NCI-H446 treated with DMSO at 0.1 percent for 48 hours (cell line): ENCODE results near the gene CCNK.

ENCODE experiments used
- DNase-seq: peaks from one replicate; lab custom pipeline; 2025; lab: John Stamatoyannopoulos, UW

Gene CCNK

DNA sequence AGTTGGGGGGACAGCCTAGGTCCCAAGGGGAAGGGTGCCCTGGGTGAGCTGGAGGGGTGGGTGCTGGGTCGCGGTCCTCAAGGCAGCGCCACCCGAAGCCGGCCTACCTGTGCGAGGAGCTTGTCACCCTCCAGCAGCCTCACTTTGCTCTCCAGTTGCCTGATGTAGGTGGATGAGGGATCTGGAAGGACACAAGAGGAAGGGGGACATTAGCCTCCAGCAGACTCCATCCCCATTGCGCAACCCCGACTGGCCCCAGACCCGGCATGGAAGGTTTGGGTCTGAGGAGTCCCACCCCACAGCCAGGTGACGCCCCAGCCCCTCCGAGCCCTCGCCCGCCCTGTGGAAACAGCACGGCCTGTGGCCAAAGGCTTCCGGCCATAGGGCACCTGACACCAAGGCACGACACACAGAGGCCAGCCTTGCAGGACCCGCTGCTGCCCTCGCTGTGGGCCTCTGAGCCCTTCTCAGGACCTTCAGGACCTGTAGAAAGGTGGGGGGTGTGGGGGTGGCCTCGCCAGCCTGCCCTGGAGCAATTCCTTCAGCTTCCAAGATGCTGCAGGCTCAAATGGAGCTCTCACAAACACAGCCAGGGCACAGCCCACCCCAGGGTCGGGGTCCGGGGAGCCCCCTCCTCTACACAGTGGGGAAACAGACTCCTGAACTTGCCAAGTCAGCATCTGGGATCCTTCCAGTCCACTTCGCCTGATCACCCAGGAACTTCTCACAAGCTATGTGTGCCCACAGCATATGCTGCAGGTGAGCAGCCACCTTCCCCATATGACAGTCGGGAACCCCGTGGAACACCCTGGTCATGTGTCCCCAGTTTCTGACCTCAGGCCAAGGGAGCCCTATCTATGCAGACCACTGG lies 54.9 kb downstream of the CCNK start:
- DNase-seq: no peak

DNA sequence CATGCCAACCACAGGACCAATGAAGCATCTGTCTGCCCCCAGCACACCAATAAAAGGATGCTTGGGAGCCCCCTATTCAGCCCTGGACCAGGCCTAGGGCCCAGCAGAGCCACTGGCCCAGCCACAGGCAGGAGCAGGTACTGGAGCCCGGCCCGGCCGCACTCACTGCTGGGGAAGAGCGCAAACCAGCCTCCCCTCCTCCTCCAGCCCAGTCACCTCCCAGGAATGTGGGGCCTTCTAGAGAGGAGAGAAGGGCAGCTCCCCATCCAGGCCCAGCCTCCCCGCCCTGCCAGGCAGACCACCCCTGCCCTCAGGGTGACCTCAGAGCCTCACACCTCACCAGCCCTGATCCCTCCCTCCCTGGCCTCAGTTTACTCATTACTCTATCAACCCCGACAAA lies 56.2 kb downstream of the CCNK start:
- DNase-seq: no peak

GRCh38 chr14:99538275-99538674 lies 57.1 kb downstream of the CCNK start:
- DNase-seq: no peak

DNA sequence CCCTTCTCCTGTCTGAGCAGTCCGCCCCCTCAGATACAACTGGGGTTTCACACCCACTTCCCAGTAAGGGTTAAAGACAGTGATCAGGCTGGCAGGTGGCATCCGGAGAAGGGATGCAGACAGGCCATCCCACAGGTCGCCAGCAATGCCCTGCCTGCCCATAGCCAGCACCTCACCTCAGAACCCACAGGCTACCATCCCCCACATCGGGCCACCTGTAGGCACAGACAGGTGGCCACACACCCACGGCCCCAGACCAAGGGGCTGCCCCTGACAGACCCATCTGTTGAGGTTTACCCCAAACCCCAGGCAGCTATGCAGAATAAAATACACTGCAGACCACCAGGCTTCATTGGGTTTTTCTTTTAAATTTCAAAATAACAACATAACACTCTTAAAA lies 57.5 kb downstream of the CCNK start:
- DNase-seq: no peak

DNA sequence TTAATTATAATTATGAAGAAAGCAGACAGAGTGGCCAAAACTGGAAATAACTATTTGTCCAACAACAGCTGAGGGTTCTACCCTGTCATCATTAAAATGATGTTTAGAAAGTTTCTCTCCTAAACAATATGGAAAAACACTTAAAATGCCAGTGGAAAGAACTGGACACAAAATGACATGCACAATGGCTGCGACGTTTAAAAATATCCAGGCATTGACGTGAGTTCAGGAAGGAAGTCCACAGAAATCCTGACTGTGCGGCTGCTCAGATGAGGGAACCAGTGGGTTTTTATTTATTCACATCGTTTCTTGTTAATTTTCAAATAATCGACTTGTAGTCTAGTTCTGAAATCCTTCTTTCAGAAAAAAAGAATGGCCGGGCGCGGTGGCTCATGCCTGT lies 58.3 kb downstream of the CCNK start:
- no peak for DNase-seq

DNA sequence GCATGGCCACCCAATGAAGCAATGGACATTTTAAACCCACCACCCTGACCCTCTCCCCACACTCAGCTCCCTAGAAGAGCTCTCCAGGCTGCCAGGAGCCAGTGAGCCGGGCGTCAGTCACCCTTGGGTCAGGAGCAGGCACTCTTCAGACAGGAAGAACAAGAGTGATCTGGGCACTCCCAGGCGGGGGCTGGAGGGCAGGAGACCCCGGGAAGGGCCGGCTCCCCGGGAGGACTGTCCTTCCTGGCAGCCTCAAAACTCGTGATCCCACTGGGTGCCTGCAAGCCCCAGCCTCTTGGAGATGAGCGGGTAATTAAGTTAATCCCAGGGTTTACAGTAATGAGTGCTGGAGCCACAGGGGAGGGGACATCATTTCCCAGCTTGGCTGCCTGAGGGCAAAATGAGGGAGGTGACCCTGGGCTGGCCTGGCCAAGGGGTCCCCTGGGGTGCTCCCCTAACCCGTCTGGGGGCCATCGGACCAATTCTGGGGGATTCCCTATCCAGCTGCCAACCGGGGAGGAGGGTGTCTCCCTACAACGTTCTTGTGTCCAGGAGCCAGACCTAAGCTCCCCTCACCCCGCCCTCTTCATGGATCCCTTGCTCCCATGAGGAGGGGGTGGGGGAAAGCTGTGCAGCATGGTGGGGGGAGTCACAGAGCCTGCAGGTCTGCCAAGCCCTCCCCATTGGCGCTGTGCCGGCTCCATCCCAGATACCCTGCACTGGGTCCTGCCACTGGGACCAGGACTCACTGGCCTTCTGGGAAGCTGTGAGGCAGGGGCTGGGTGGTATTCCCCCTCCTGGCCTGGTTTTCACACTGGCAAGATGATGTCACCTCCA lies 59.2 kb downstream of the CCNK start:
- no peak for DNase-seq

GRCh38 chr14:99541211-99541610 lies 60.0 kb downstream of the CCNK start:
- no peak for DNase-seq

- no peak for DNase-seq
These were observed 60.7 kb downstream of the CCNK start for GRCh38 chr14:99541677-99542470.

DNA sequence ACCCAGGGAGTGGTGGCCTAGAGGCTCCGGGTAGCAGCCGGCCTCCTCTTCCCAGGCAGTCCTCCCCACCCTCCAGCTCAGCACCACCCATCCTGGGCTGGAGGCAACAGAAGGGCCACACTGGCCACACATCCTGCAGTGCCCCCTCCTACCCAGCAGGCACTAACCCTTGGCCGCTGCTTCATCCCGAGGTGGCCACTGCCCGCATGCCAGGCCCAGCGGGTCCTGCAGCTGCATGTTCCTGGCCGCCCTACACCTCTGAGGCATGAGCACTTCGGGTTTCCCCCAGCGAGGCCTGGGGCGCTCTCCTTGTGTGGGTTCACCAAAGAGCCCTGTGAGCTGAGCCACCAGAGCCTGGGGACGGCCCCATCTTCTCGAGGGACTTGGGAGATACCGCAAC lies 61.4 kb downstream of the CCNK start:
- DNase-seq: no peak

DNA sequence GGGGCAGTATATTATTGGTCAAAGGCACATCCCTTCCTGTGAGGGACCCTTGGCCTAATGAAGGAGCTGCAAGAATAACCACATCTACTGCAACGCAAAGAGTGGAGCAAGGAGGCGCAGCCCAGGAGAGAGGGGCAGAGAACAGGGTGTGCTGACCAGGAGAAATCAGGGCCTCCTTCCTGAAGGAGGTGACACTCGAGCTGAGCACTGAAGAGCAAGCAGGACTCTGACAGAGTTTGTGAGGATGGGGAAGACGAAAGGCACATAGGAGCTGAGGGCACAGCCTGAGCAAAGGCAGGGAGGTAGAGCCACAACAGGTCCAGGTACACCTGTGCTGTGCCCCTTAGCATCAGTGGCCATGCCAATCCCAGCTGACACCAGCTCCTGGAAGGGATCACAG lies 62.2 kb downstream of the CCNK start:
- DNase-seq: no peak

DNA sequence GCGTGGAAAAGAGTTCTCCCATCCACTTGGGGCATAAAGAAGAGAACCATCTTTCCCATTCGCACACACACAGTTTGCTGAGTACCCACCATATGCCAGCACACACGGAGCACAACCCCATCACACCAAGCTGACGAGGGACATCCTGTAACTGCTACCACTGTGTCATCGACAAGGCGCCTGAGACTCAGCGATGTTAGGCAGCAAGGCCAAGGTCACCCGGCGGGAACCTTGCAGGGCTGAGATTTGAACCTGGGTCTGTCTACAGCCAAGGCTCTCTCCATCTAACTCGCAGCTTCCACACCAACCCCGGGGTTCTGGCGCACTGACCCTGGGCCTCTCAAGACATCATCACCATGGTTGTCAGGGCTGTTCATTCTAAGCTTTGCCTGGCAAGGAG lies 62.8 kb downstream of the CCNK start:
- DNase-seq: no peak

DNA sequence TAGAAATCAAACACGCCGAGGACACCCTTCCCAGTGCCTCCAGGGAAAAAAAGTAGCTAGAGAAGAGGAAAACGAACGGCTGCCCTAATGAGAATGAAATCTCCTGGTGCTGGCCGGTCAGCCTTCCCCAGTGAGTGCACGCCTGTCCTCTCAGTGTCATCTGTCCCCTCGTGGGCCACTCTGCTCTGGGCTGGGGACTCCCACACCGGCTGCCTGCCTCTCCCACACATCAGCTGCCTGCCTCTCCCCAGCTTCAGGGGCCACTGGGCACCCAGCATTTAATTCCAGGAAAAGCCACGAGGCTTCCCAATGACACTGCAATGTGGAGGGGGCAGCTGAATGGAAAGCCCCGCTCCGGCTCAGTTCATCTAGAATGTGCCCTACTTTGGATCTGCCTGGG lies 63.8 kb downstream of the CCNK start:
- DNase-seq: no peak

DNA sequence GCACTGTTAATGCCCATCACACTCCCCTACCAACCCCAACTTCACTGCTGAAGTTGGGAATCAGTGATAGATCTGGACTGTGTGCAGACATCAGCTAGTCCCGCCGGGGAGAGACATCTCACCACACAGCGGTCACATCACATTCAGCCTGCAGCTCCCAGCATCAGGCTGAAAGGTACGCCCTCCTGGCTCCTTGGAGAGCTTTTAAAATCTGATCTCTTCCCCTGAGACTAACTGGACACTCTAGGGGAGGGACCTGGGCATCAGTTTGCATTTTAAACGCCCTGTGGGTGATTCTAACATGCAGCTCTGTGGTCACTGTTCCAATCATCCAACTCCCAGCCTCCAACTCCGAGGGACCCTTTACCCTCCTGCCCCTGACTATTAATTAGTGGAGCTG lies 64.4 kb downstream of the CCNK start:
- DNase-seq: no peak

- DNase-seq: no peak
These were observed 65.1 kb downstream of the CCNK start for GRCh38 chr14:99546234-99546879.

- DNase-seq: no peak
These were observed 67.0 kb downstream of the CCNK start for GRCh38 chr14:99548255-99548654.

DNA sequence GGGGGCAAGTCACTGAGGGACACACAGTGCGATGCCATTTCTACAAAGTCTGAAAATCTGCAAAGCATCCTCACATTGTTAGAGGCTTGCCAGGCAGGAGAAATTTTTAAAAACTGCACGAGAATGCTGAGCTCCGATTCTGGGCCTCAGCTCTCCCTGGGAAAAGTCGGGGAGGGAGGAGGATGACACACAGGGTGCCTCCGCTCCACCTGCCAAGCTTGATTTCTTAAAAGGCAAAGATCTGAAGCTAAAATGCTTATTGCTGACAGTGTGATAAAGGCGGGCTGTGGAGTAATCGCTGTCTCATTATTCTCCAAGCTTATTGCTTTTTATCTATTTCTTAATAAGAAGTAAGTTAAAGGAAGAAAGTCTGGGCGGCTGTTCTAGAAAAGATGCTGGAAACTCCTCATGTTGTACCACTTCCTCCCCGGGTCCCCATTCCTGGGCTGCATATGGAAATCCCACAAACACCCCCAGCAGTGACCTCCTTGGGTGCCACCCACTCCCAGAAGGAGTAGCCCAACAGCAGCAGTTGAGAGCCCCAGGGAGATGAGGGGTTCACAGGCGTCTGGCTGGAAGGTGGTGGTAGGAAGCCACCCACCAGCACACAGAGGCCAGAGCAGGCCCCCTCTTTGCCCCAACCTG lies 67.8 kb downstream of the CCNK start:
- no peak for DNase-seq

GRCh38 chr14:99549684-99550083 lies 68.5 kb downstream of the CCNK start:
- no peak for DNase-seq

DNA sequence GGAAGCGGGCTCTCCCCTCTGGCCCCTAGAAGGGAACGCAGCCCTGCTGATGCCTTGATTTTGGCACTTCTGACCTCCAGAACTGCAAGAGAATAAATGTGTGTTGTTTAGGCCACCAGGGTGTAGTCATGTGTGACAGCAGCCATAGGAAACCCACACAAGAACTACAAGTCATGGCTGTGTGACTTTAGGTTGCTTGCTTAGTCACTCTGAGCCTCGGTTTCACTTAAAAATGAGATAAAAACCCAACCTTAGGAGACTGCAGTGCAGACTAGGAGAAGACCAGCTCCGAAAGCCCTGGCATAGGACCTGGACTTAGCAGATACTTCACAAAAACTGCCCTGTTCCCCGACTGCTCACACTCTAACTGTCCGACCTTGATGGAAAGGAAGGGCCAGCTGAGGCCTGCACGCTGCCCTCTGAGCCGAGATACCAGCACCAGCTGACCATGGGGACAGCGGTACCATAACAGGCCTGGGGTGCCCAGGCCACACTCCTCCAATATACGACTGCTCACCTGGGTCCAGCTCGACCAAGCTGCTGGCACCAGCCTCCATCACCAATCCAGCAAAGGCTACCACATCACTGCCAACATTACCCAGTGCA lies 69.3 kb downstream of the CCNK start:
- no peak for DNase-seq

DNA sequence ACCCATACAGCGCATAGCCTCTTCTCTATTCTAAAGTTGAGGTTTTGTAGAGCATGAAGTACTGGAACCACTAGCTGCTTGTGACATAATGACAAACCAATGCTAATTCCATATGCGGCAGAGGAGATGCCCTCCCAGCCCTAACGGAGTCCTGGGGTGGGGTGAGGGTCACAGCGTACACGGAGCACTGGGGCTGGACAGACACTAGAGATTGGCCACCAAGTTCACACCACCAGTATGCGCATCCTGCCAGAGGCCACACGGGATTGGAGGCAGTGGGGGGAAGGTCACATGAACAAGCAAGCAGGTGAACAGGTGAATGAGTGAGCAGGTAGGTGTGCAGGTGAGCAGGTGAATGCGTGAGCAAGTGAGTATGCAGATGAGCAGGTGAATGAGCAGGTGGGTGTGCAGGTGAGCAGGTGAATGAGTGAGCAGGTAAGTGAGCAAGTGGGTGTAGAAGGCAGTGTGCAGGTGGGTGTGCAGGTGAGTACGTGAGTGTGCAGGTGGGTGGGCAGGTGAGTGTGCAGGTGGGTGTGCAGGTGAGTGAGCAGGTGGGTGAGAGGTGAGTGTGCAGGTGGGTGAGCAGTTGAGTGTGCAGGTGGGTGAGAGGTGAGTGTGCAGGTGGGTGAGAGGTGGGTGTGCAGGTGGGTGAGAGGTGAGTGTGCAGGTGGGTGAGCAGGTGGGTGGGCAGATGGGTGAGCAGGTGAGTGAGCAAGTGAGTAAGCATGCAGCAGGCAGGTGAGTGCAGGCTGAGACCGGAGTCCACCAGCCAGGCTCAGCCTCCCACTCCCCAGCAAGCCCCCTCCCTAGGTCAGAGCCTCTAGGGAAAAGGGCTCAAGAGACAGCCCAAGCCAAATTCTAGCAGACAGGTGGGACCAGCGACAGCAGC lies 70.1 kb downstream of the CCNK start:
- no peak for DNase-seq

- DNase-seq: no peak
These were observed 70.9 kb downstream of the CCNK start for GRCh38 chr14:99552021-99552553.
